ENCODE results near the gene PIK3AP1.

GRCh38 chr10:96578633-96579032 is 141.7 kb downstream of the PIK3AP1 start:
- TF ChIP-seq CTCF (IDR thresholded peaks at IDR 0.05; ENCODE audit: insufficient read depth, low read length) (no peak), REST (IDR thresholded peaks at IDR 0.05; ENCODE audit: insufficient replicate concordance, low read depth) (no peak), POLR2AphosphoS5 (IDR thresholded peaks at IDR 0.05; ENCODE audit: low read depth) (no peak), GABPA (IDR thresholded peaks at IDR 0.05; ENCODE audit: low read depth) (no peak), SPI1 (IDR thresholded peaks at IDR 0.05; ENCODE audit: borderline replicate concordance, low read depth) (no peak)
